Endometrium (tissue), 2 donors: ENCODE measurements around the gene MT4.

Experiments
- FAIRE-seq: peaks from 2 replicates; lab custom pipeline; 2012; peaks lifted over from hg19 to GRCh38; lab: Jason Lieb, UNC
- donor health status: control.
- donor health status: control.

Gene MT4

GRCh38 chr16:56605475-56605874 is 40.6 kb downstream of the MT4 start:
- no peak for FAIRE-seq

- no peak for FAIRE-seq
Measured at GRCh38 chr16:56606071-56606475, 41.2 kb downstream of the MT4 start.

- FAIRE-seq: no peak
Measured at GRCh38 chr16:56606476-56607108, 41.7 kb downstream of the MT4 start.

GRCh38 chr16:56607109-56607618 is 42.3 kb downstream of the MT4 start:
- FAIRE-seq: no peak

- FAIRE-seq: no peak
Measured at GRCh38 chr16:56607675-56608042, 42.8 kb downstream of the MT4 start.

- FAIRE-seq: no peak
Measured at GRCh38 chr16:56608043-56608875, 43.4 kb downstream of the MT4 start, which contains the start of gene MT2A. MT2A (plus strand) TSS chr16:56608584; CDS start chr16:56608656, 72 bp downstream.

- FAIRE-seq: no peak
Measured at GRCh38 chr16:56608876-56609462, 44.1 kb downstream of the MT4 start.

GRCh38 chr16:56609463-56609921 is 44.6 kb downstream of the MT4 start:
- no peak for FAIRE-seq

- no peak for FAIRE-seq
Measured at GRCh38 chr16:56610017-56610608, 45.2 kb downstream of the MT4 start.

- FAIRE-seq: no peak
Measured at GRCh38 chr16:56610609-56611111, 45.8 kb downstream of the MT4 start.

- no peak for FAIRE-seq
Measured at GRCh38 chr16:56611281-56611833, 46.5 kb downstream of the MT4 start.

- FAIRE-seq: no peak
Measured at GRCh38 chr16:56613706-56614105, 48.8 kb downstream of the MT4 start.

GRCh38 chr16:56614549-56614991 is 49.7 kb downstream of the MT4 start:
- FAIRE-seq: no peak

GRCh38 chr16:56615353-56615752 is 50.5 kb downstream of the MT4 start:
- FAIRE-seq: no peak

- no peak for FAIRE-seq
Measured at GRCh38 chr16:56616608-56617211, 51.8 kb downstream of the MT4 start.

GRCh38 chr16:56617212-56618085 is 52.6 kb downstream of the MT4 start:
- FAIRE-seq: no peak

- FAIRE-seq: no peak
Measured at GRCh38 chr16:56618138-56618537, 53.3 kb downstream of the MT4 start.
